UCSD-AML1 (cell line): Measurements from ENCODE around the gene ABHD14A.
"Not testable (repeated sequence)": the region's sequence is repeated elsewhere in the genome, so short reads cannot be mapped to it uniquely, and the experiment has no call there.

Source experiments
- DNase-seq: peaks from one replicate; lab custom pipeline; 2025; ENCODE audit not compliant: unreplicated experiment; lab: John Stamatoyannopoulos, UW

The ABHD14A gene

DNA sequence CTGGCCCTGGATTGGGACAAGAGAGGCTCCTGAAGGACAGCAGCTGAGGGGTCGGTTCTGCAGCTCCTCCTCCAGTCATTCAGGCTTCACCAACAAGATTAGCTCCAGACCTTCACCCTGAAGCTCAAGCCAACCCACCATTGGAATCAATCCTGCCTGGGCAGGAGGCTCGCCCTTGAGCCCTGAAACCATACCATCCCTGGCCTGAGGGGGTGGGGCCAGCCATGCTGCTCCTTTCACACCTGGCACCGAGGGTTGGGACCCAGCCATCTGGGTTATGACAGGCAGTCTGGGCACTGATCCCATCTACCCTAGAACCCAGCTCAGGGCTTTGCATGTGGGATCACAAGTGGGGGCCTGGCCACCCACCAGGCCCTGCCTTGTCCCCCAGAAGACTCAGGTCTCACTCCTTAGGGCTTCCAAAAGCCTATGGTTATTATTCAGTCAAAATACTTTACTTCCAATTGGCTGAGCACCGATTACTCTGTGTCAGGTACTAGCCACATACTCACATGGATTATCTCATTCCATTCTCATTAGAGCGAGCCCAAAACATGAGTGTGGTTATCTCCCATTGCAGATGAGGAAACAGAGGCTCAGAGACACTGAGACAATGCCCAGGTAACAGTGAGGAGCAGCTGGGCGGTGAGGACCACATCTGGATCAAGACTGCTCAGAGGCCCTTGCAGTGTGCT is 4.1 kb upstream of the ABHD14A start:
- no peak for DNase-seq

- DNase-seq: no peak
Measured at GRCh38 chr3:51971350-51971749, 3.5 kb upstream of the ABHD14A start.

DNA sequence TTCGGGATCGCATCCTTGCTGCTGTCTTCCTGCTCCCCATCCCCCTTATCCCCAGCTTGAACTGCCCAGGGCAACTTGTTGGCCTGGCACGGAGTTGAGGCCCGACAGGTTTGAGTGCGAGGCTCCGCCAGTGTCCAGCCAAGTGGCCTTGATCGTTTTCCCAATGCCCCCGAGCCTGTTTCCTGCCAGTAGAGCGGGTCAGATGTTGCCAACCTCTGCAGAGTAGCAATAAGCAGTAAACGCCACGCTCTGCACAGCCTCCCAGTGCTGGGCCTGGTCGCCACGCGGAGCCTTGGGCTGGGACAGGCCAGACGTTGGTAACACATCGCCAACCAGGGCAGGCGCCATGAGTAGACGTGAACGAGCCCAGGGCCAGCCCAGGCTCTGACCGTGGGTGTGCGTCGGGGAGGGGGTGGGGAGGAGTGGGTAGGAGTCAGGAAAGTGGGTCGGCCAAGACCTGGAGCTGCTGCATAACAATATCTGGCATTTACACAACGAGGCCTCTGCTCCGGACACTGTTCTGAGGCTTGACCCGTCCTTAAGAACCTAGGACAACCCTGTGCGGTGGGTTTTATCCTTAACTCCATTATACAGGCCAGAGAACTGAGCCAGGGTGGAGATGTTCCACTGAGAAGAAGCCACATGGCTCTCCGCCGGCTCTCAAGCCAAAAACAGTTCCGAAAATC is 444 bp upstream of the ABHD14A start:
- no peak for DNase-seq

DNA sequence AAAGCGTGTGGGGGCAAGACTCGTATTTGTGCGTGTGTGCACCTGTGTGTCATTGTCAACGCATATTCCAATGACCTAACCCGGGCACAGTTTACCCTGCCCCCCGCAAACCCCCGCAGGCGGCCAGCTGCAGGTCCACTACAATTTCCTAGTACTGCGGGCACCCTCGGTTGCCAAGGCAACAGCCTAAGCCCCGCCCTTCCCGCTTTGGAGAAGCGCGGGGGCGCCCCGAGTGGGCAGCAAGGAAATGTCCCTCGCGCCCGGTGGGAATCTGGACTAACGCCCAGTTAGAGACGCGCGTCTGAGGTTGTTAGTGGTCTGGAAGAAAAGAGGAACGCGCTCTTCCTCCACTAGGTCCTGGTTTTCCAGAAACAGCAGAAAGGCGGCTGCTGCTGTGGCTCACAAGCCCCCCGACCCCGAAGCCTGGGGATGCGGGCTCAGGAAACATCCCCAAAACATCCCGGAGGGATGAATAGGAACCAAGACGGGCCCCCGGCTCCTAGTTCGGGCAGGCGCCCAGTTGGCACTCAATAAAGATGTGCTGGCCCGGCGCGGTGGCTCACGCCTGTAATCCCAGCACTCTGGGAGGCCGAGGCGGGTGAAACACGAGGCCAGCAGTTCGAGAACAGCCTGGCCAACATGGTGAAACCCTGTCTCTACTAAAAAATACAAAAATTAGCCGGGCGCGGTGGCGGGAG is 1.1 kb downstream of the ABHD14A start:
- no peak for DNase-seq

GRCh38 chr3:51977446-51978142 is 2.7 kb downstream of the ABHD14A start:
- DNase-seq: no peak

- DNase-seq: no peak
Measured at GRCh38 chr3:51978143-51978502, 3.3 kb downstream of the ABHD14A start.

GRCh38 chr3:51980253-51980652 is 5.4 kb downstream of the ABHD14A start:
- no peak for DNase-seq

DNA sequence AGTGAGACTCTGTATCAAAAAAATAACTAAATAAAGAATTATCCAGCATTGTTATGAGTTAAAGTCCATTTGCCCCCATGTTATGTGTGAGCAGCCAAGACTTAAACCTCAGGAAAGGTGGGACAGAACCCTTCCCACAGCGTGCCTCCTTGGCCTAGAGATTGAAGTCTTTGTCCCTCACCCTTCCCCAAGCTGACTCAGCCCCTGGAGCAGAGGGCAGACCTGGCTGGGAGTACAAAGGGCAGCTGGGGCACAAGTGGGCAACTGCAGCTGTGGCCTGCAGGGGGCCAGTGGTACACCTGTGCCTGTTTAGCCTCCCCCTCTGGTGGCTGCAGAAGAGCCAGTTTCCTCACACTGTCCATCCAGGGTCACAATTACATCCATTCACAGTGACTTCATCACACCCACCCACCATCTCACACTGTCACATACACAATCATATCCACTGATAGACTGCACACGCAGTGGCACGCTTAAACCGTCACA is 7.5 kb downstream of the ABHD14A start:
- DNase-seq: peak; percentile 72

DNA sequence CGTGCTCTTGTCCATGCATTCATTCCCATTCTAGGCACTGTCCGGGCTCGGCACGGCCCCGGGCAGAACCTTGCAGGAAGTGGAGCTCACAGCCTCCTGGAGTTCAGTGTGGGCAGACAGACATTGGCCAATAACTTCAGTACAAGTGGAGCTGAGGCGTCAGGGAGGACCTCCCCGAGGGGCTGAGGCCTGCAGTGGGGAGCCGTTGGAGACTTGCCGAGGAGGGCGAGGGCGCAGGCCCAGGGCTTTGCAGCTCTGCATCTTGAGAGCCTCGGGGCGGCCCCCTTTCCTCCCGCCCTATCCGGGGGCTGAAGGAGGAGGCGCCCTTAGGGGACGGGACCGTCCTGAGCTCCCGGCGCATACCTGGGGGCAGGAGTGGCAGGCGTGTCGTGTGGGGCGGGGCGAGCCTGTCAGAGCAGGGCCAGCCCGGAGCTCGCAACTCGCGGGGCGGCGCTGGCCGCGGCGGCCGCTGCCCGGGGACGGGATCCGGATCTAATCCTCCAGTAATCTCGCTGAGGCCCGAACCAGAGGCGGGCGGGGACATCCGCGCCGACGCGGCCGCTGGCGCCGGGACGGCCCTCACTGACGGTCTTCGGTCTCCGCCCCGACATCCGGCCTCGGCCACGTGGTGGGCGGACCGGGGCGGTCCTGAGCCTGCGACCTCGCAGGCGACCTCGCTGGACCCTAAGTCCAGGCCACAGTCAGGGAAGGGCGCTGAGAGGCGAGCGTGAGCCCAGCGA is 8.1 kb downstream of the ABHD14A start, which contains the start of gene ACY1:
ACY1 (plus strand) TSS at position 698 of the 740 bp plus-strand sequence. CDS start 530 bp downstream, outside the sequence.
- DNase-seq: peak; percentile 91

GRCh38 chr3:51983578-51984268 is 8.9 kb downstream of the ABHD14A start:
- DNase-seq: no peak

GRCh38 chr3:51984269-51984647 is 9.4 kb downstream of the ABHD14A start:
- no peak for DNase-seq

DNA sequence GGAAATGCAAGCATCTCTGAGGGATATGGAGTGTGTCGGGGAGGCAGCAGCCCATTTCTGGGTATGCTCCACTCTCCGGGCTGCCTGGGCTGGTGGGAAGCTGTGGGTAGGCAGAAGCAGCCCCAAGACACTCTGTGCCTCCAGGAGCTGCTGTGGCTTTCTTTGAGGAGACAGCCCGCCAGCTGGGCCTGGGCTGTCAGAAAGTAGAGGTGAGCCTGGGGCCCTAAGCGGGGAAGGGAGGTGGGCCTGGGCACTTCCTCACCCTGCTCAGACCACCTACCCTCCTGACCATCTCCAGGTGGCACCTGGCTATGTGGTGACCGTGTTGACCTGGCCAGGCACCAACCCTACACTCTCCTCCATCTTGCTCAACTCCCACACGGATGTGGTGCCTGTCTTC is 10.2 kb downstream of the ABHD14A start:
- DNase-seq: no peak

DNA sequence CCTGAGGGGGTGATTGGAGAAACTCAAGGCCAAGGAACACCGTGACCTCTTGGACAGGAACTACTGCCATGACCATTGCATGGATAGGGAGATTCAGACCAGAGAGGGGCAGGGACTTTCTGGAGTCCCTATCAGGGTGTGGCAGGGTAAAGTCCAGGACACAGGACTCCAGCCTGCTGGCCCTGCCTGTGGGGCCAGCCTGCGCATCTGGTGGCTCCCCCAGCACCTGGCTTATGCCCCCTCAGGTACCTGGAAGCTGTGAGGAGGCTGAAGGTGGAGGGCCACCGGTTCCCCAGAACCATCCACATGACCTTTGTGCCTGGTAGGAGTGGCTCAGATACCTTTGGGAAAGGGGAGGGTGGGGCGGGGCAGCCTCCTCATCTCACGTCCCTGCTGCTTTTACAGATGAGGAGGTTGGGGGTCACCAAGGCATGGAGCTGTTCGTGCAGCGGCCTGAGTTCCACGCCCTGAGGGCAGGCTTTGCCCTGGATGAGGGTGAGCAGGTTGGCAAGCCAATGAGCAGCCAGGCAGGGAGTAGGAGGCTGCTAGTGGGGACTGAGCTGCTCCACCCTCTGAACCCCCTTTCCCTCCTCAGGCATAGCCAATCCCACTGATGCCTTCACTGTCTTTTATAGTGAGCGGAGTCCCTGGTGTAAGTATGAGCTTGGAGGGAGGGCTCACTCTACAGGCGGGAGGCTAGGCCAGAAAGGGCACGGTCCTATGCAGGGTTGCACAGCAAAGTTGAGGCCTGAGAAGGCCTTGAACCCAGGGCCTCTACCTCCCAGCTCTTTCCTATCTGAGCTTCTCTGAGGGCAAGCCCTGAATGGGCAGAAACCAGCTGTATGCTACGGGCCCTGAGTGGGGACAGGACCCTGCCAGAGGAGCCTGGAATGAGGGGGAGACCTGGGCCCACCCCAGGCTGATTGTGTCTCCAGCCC is 11.4 kb downstream of the ABHD14A start:
- no peak for DNase-seq

DNA sequence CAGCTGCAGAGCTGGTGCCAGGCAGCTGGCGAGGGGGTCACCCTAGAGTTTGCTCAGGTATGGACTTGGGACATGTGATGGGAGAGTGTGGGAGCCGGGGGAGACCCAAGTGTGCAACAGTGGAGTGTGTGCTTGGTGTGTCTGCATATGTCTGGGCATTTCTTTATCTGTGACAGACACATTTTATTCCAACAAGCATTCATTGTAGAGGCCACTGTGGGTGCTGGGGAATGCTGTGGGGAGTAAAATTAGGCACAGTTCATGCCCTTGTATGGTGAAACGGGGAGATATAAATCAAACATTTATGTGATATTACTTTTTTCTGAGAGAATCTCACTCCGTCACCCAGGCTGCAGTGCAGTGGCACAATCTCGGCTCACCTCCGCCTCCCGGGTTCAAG is 12.7 kb downstream of the ABHD14A start:
- no peak for DNase-seq

DNA sequence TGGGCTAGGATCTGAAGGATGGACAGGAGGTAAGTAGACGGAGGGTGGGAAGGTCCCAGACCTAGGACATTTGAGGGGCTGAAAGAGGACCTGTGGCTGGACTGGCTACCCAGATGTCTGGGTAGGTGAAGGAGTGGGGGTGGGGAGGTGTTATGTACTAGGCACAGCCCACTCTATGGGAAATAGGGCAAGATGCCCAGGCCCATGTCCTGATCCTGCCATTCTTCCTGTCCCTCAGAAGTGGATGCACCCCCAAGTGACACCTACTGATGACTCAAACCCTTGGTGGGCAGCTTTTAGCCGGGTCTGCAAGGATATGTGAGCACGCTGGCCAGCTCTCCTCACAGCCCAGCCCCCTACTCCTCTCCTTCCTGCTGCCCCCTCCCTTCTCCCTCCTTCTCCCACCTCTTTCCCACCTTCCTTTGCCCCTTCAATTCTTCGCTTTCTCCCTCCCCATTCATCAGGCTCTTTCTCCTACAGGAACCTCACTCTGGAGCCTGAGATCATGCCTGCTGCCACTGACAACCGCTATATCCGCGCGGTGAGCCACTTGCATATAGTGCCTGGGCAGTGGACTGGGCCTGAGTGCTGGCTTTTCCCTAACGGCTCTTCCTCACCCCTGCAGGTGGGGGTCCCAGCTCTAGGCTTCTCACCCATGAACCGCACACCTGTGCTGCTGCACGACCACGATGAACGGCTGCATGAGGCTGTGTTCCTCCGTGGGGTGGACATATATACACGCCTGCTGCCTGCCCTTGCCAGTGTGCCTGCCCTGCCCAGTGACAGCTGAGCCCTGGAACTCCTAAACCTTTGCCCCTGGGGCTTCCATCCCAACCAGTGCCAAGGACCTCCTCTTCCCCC is 13.7 kb downstream of the ABHD14A start:
- DNase-seq: no peak

- DNase-seq: not testable (repeated sequence)
Measured at GRCh38 chr3:51990501-51990971, 15.7 kb downstream of the ABHD14A start.

DNA sequence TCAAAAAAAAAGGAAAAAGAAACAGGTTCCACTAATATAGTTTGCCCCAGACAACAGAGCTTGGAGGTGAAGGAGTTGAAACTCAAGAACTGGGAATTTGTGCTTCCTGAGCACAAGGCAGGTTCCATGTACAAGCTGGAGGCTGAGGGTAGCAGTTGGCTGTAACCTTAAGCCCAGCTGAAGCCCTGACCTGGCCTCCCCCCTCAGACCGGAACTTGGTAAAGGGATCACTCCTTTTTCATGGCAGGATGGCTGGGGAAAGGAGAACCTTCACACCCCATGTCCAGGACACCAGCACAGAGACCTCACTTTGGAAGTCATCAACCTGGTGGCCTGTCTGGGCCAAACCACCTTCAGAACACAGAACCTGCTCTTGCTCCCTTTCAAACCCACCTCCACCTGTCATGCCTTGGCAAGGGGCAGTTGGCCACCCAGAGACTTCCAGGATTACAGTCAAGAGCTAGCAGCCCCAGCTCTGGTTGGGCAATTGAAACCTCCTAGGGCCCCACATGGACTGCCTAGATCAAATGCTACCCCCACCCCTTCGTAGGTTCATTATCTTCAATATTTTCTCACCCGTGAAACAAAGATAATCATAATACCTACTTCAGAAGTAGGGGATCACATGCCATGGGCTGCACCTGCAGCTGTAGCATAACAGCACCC is 17.3 kb downstream of the ABHD14A start:
- no peak for DNase-seq
